ENCODE measurements around the gene JCHAIN. TPM values are rescaled to one million over a fixed set of nuclear protein-coding genes. Genes with fewer than 3 reads are reported as not detected.

Gene JCHAIN
- total and polyA plus RNA-seq, 9 of the 15 experiments (the other 6 are each of a cell fraction or from before 2014, with no cell fraction given) = 0.04 to 0.68 (median 0.26) TPM; not detected in 5

DNA sequence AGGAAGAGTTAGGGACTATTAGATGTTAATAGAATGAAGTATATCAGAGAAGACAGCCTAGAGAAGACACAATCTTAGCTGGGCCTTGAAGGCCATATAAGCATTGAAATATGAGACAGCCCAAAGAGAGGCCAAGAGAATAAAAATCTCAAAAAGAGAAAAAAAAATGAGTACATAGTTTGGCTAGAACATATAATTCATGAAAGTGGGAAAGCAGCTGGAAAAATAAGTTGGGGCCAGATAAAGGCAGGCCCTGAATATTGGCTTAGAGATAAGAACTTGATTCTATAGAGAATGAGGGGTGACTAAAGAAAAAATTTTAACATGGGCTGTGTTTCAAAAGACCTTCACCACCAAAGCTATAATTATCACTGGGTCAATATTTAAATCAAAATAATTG is 14.6 kb upstream of the JCHAIN start:
- ChIA-PET CTCF (ENCODE audit: low intra/inter-chr PET ratio) (no interaction called here), POLR2A (no interaction called here)
- DNase-seq (ENCODE audit: extremely low read depth in 1 of 4, low spot score in 3 of 4) (no peak), ATAC-seq (no peak), FAIRE-seq (no peak)
- no peaks in the 10 kb centered on the region for H3K79me2 ChIP-seq (ENCODE audit: control insufficient read depth, insufficient read depth, low read length)
- no TSS peak for BruUV-seq (replicated peaks)
- H3K27ac ChIP-seq (ENCODE audit: extremely low read depth, low read depth, low read length) = no peak overlapping the region
- H3K4me2 ChIP-seq (ENCODE audit: insufficient read depth, low read length) = no peak overlapping the region
- H3K9me3 ChIP-seq (replicated peaks; ENCODE audit: control insufficient read depth, insufficient read depth, low read depth, low read length) = no peaks in the 10 kb centered on the region
- no peaks in the 10 kb centered on the region for H3K36me3 ChIP-seq (ENCODE audit: control insufficient read depth, insufficient read depth, low read length)
- H2AFZ ChIP-seq (ENCODE audit: low read depth, low read length) = 0 out of 2 replicates have a peak overlapping the region, but pooled peaks have one; percentile 1
- no peak overlapping the region for H3K4me3 ChIP-seq
- no peaks in the 10 kb centered on the region for H4K20me1 ChIP-seq (replicated peaks; ENCODE audit: control insufficient read depth, insufficient read depth, low read length)
- no peaks in the 10 kb centered on the region for H3K9me1 ChIP-seq (ENCODE audit: control insufficient read depth, insufficient read depth, low read length)
- H3K4me1 ChIP-seq (replicated peaks in 1 of 2; ENCODE audit: control insufficient read depth in 2 of 2, insufficient read depth in 2 of 2, low read length in 2 of 2) = no peaks in the 10 kb centered on the region
- H3K27me3 ChIP-seq (ENCODE audit: control insufficient read depth in 2 of 2, insufficient read depth in 2 of 2, low read length in 2 of 2) = no peaks in the 10 kb centered on the region
- intact Hi-C loops (cut with micrococcal nuclease) = no loop called here
- H3K9ac ChIP-seq (ENCODE audit: insufficient read depth in 1 of 2, low read depth in 2 of 2, low read length in 2 of 2) = no peak overlapping the region
- in situ Hi-C loops (cut with MboI) = no loop called here
- TF ChIP-seq POLR2AphosphoS2 (IDR thresholded peaks at IDR 0.05; ENCODE audit: low read length) (no peak), TOE1 (IDR thresholded peaks at IDR 0.05; ENCODE audit: borderline replicate concordance) (no peak), TOE1 (CRISPR knock-in tag; IDR thresholded peaks at IDR 0.05; ENCODE audit: borderline replicate concordance, low read depth) (no peak), ZNF3 (CRISPR knock-in tag; IDR thresholded peaks at IDR 0.05) (no peak), BRD9 (IDR thresholded peaks at IDR 0.05; ENCODE audit: low read depth, partially characterized antibody) (no peak), CREB1 (IDR thresholded peaks at IDR 0.05) (no peak), CREB1 (CRISPR knock-in tag; IDR thresholded peaks at IDR 0.05) (no peak), SIX5 (IDR thresholded peaks at IDR 0.05; ENCODE audit: borderline replicate concordance in 1 of 2, insufficient read depth in 1 of 2, low read depth in 1 of 2, low read length in 2 of 2) (no peak), HDAC8 (tag; IDR thresholded peaks at IDR 0.05) (no peak), NFE2 (IDR thresholded peaks at IDR 0.05; ENCODE audit: low read depth) (no peak)
- TF ChIP-seq, protein P1, sequence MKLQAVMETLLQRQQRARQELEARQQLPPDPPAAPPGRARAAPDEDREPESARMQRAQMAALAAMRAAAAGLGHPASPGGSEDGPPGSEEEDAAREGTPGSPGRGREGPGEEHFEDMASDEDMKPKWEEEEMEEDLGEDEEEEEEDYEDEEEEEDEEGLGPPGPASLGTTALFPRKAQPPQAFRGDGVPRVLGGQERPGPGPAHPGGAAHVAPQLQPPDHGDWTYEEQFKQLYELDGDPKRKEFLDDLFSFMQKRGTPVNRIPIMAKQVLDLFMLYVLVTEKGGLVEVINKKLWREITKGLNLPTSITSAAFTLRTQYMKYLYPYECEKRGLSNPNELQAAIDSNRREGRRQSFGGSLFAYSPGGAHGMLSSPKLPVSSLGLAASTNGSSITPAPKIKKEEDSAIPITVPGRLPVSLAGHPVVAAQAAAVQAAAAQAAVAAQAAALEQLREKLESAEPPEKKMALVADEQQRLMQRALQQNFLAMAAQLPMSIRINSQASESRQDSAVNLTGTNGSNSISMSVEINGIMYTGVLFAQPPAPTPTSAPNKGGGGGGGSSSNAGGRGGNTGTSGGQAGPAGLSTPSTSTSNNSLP (IDR thresholded peaks at IDR 0.05; ENCODE audit: borderline replicate concordance, low read depth, low read length) = no peak
- TF ChIP-seq, protein P2, sequence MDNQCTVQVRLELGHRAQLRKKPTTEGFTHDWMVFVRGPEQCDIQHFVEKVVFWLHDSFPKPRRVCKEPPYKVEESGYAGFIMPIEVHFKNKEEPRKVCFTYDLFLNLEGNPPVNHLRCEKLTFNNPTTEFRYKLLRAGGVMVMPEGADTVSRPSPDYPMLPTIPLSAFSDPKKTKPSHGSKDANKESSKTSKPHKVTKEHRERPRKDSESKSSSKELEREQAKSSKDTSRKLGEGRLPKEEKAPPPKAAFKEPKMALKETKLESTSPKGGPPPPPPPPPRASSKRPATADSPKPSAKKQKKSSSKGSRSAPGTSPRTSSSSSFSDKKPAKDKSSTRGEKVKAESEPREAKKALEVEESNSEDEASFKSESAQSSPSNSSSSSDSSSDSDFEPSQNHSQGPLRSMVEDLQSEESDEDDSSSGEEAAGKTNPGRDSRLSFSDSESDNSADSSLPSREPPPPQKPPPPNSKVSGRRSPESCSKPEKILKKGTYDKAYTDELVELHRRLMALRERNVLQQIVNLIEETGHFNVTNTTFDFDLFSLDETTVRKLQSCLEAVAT (IDR thresholded peaks at IDR 0.05) = no peak
- TF ChIP-seq, protein P3, sequence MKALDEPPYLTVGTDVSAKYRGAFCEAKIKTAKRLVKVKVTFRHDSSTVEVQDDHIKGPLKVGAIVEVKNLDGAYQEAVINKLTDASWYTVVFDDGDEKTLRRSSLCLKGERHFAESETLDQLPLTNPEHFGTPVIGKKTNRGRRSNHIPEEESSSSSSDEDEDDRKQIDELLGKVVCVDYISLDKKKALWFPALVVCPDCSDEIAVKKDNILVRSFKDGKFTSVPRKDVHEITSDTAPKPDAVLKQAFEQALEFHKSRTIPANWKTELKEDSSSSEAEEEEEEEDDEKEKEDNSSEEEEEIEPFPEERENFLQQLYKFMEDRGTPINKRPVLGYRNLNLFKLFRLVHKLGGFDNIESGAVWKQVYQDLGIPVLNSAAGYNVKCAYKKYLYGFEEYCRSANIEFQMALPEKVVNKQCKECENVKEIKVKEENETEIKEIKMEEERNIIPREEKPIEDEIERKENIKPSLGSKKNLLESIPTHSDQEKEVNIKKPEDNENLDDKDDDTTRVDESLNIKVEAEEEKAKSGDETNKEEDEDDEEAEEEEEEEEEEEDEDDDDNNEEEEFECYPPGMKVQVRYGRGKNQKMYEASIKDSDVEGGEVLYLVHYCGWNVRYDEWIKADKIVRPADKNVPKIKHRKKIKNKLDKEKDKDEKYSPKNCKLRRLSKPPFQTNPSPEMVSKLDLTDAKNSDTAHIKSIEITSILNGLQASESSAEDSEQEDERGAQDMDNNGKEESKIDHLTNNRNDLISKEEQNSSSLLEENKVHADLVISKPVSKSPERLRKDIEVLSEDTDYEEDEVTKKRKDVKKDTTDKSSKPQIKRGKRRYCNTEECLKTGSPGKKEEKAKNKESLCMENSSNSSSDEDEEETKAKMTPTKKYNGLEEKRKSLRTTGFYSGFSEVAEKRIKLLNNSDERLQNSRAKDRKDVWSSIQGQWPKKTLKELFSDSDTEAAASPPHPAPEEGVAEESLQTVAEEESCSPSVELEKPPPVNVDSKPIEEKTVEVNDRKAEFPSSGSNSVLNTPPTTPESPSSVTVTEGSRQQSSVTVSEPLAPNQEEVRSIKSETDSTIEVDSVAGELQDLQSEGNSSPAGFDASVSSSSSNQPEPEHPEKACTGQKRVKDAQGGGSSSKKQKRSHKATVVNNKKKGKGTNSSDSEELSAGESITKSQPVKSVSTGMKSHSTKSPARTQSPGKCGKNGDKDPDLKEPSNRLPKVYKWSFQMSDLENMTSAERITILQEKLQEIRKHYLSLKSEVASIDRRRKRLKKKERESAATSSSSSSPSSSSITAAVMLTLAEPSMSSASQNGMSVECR (CRISPR knock-in tag; IDR thresholded peaks at IDR 0.05) = no peak
- TF ChIP-seq, protein P4, sequence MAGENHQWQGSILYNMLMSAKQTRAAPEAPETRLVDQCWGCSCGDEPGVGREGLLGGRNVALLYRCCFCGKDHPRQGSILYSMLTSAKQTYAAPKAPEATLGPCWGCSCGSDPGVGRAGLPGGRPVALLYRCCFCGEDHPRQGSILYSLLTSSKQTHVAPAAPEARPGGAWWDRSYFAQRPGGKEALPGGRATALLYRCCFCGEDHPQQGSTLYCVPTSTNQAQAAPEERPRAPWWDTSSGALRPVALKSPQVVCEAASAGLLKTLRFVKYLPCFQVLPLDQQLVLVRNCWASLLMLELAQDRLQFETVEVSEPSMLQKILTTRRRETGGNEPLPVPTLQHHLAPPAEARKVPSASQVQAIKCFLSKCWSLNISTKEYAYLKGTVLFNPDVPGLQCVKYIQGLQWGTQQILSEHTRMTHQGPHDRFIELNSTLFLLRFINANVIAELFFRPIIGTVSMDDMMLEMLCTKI (IDR thresholded peaks at IDR 0.05; ENCODE audit: partially characterized antibody) = no peak
